EL (cell line): Measurements from ENCODE around the gene POLK.
A peak's percentile ranks its signal among the peaks of the same experiment; 100 is the strongest.
"Not testable (repeated sequence)": the region's sequence is repeated elsewhere in the genome, so short reads cannot be mapped to it uniquely, and the experiment has no call there.

ENCODE experiments used
- DNase-seq: peaks from one replicate; pipeline ENCODE4 v3.0.0-alpha.2; 2016

POLK gene

GRCh38 chr5:75511435-75512382 is at the start of gene POLK, which contains the start of gene CERT1:
TSS of gene POLK (plus strand) at chr5:75511891.
TSS of gene CERT1 (minus strand) at chr5:75511629. CDS start at chr5:75511207, 422 bp downstream.
- DNase-seq, result peak; percentile 99

GRCh38 chr5:75463726-75464125 is 48.0 kb upstream of the POLK start:
- DNase-seq, result no peak

GRCh38 chr5:75465480-75465879 is 46.2 kb upstream of the POLK start:
- DNase-seq, result no peak

- DNase-seq, result no peak
These were observed 45.5 kb upstream of the POLK start for GRCh38 chr5:75466006-75466716.

GRCh38 chr5:75468593-75468992 is 43.1 kb upstream of the POLK start:
- no peak for DNase-seq

GRCh38 chr5:75469017-75469416 is 42.7 kb upstream of the POLK start:
- DNase-seq, result no peak

GRCh38 chr5:75471193-75471592 is 40.5 kb upstream of the POLK start:
- no peak for DNase-seq

- DNase-seq, result no peak
These were observed 38.7 kb upstream of the POLK start for GRCh38 chr5:75472973-75473372.

GRCh38 chr5:75473463-75473862 is 38.2 kb upstream of the POLK start:
- no peak for DNase-seq

GRCh38 chr5:75475364-75475763 is 36.3 kb upstream of the POLK start:
- DNase-seq, result no peak

- no peak for DNase-seq
These were observed 30.7 kb upstream of the POLK start for GRCh38 chr5:75481024-75481423.

GRCh38 chr5:75482482-75482881 is 29.2 kb upstream of the POLK start:
- no peak for DNase-seq

GRCh38 chr5:75484605-75485004 is 27.1 kb upstream of the POLK start:
- DNase-seq, result no peak

GRCh38 chr5:75489847-75490246 is 21.8 kb upstream of the POLK start:
- not testable (repeated sequence) for DNase-seq

GRCh38 chr5:75491621-75492020 is 20.1 kb upstream of the POLK start:
- DNase-seq, result no peak

GRCh38 chr5:75496026-75496425 is 15.7 kb upstream of the POLK start:
- DNase-seq, result no peak

GRCh38 chr5:75498208-75498777 is 13.4 kb upstream of the POLK start:
- DNase-seq, result no peak

- not testable (repeated sequence) for DNase-seq
These were observed 12.8 kb upstream of the POLK start for GRCh38 chr5:75498875-75499274.

- not testable (repeated sequence) for DNase-seq
These were observed 6.6 kb upstream of the POLK start for GRCh38 chr5:75505112-75505511.

GRCh38 chr5:75507841-75508240 is 3.9 kb upstream of the POLK start:
- DNase-seq, result no peak

GRCh38 chr5:75509546-75509945 is 2.1 kb upstream of the POLK start:
- DNase-seq, result no peak

GRCh38 chr5:75509956-75510355 is 1.7 kb upstream of the POLK start:
- peak; percentile 50 for DNase-seq

- peak; percentile 51 for DNase-seq
These were observed 1.3 kb upstream of the POLK start for GRCh38 chr5:75510417-75510835.
